Panc1 (cell line): ENCODE data around the gene GRIK4. TPM values are rescaled to one million over a fixed set of nuclear protein-coding genes. Genes with fewer than 3 reads are reported as not detected.

ENCODE experiments used
- ATAC-seq: fragments of 200-7000 bp; cut with Tn5 transposase; 2 replicates; pipeline ENCODE4 v1.9.1; 2020; ENCODE audit warnings: mild to moderate bottlenecking, moderate library complexity
- BruUV-seq: library from RNA; stranded (reverse); fragments of 400-500 nt; replicated peaks from 2 replicates; lab custom pipeline; 2021; lab: Mats Ljungman, UMichigan
- CTCF ChIA-PET: fragments of 300-600 bp; sonication (Branson Sonifier 250); formaldehyde crosslinking; loops from one replicate; lab custom pipeline; 2022; ENCODE audit warnings: antibody characterized with exemption; lab: Charles Lee
- POLR2A ChIA-PET: fragments of 300-600 bp; sonication (Branson Sonifier 250); formaldehyde crosslinking; loops from one replicate; lab custom pipeline; 2022; ENCODE audit warnings: antibody characterized with exemption; lab: Charles Lee
- DNase-seq: peaks from one replicate; pipeline ENCODE4 v3.0.0-alpha.2; 2010; ENCODE audit warnings: low read depth, low spot score
- H3K27ac ChIP-seq: 2 replicates; pipeline ENCODE4 v1.5.1; 2011; ENCODE audit warnings: mild to moderate bottlenecking, low read length, inconsistent platforms
- H3K27me3 ChIP-seq: fragments of 200-500 bp; sonication (Bioruptor generic); 2 replicates; pipeline ENCODE4 v1.6.0; 2014; ENCODE audit warnings: low read length, inconsistent platforms; ENCODE audit not compliant: control insufficient read depth, insufficient read depth
- H3K36me3 ChIP-seq: fragments of 200-500 bp; sonication (Bioruptor generic); 2 replicates; pipeline ENCODE4 v1.5.1; 2014; ENCODE audit warnings: inconsistent platforms, mild to moderate bottlenecking, low read length, moderate library complexity; ENCODE audit not compliant: control insufficient read depth, insufficient read depth
- H3K4me1 ChIP-seq: 2 replicates; pipeline ENCODE4 v1.5.1; 2011; ENCODE audit warnings: inconsistent platforms, mild to moderate bottlenecking, low read length, moderate library complexity; ENCODE audit not compliant: control insufficient read depth, insufficient read depth
- H3K4me3 ChIP-seq, 2 experiments: 2 replicates each; pipeline ENCODE4 v1.5.1; 2011 to 2012; ENCODE audit warnings: low read depth in 2 of 2, low read length in 2 of 2, mild to moderate bottlenecking in 2 of 2, inconsistent platforms in 1 of 2, moderate library complexity in 1 of 2
- H3K9me3 ChIP-seq: fragments of 200-500 bp; sonication (Bioruptor generic); 2 replicates; pipeline ENCODE4 v1.5.1; 2014; ENCODE audit warnings: low read depth, mild to moderate bottlenecking, inconsistent platforms, low read length, moderate library complexity; ENCODE audit not compliant: control insufficient read depth, insufficient read depth
- CTCF ChIP-seq: fragments of 450-650 bp; IDR thresholded peaks from 2 replicates; pipeline ENCODE4 v1.5.1; 2017; ENCODE audit warnings: mild to moderate bottlenecking
- POLR2AphosphoS5 ChIP-seq: IDR thresholded peaks from 2 replicates; pipeline ENCODE4 v1.6.1; 2012; ENCODE audit warnings: mild to moderate bottlenecking, low read depth, low read length, moderate library complexity
- REST ChIP-seq, 2 experiments: IDR thresholded peaks; 2 replicates each; pipeline ENCODE4 v1.6.1; 2011 to 2012; ENCODE audit warnings: low read depth in 2 of 2, control low read depth in 1 of 2, low read length in 1 of 2, mild to moderate bottlenecking in 1 of 2, moderate library complexity in 1 of 2; ENCODE audit not compliant: insufficient read depth in 1 of 2
- SIN3A ChIP-seq: IDR thresholded peaks from 2 replicates; pipeline ENCODE4 v1.6.1; 2012; ENCODE audit warnings: low read depth, mild to moderate bottlenecking, low read length, moderate library complexity, borderline replicate concordance; ENCODE audit not compliant: insufficient read depth
- TCF7L2 ChIP-seq: IDR thresholded peaks from 2 replicates; pipeline ENCODE4 v1.6.1; 2011; ENCODE audit warnings: mild to moderate bottlenecking, low read depth, low read length, inconsistent platforms
- in situ Hi-C: cut with HindIII; loops from 2 replicates; pipeline ENCODE4 v1.10.0; 2016; ENCODE audit warnings: low sequenced_read_pairs, low pct_unique_long_range_greater_than_20kb
- intact Hi-C: fragments of 100-400 bp; cut with micrococcal nuclease; formaldehyde crosslinking; loops from one replicate; pipeline ENCODE4 v1.10.0; 2022; ENCODE audit not compliant: unreplicated experiment
- total RNA-seq: library from RNA; stranded (reverse); gene quantifications from one replicate; pipeline ENCODE4 v1.2.1, GENCODE V29; 2021; ENCODE audit not compliant: unreplicated experiment

The GRIK4 gene
- total RNA-seq, 1 experiment from 2014 or later: 0.62 TPM

DNA sequence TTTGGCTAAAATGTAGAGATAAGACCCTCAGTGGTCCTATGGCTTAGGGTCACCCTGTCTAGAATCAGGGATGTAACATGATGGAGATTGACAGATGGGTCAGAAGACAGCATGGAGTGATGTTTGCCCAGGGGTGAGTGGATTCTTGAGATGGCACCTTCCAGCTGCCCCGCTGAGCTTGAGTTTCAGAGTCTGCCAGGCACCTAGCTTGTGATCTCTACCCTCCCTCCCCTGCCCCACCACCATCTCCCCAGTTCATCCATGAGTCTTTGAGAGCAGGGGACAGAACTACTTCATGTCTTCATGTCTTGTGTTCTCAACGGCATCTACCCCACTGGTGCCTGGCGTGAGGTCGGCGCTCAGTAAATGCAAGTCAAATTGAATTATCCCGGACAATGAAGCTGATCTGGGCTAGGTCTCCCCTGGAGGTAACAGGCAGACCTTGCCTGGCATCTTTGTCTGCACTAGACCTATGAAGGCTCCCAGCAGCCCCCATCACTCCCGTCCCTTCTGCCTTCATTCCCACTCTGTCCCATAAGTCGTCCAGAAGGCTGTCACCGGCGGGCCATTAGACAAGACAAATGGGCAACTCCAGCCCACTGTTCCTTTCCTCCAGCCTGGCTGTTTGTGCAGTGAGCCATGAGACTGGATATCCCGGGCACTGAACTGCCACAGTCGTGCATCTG is 273.2 kb downstream of the GRIK4 start:
- ATAC-seq: no peak
- Histone ChIP-seq H3K27me3 (peaks cover 9% of the 10 kb centered on the region), H3K27ac (no peak overlapping the region), H3K4me3 (no peak overlapping the region), H3K36me3 (no peaks in the 10 kb centered on the region), H3K9me3 (no peaks in the 10 kb centered on the region), H3K4me1 (no peaks in the 10 kb centered on the region)
- BruUV-seq: no TSS peak
- CTCF ChIA-PET: no interaction called here
- no peak for DNase-seq
- POLR2A ChIA-PET: no interaction called here
- in situ Hi-C loops: no loop called here
- TF ChIP-seq TCF7L2 (no peak), REST (IDR thresholded peaks at IDR 0.05; ENCODE audit: insufficient read depth in 1 of 2, low read depth in 2 of 2, low read length in 1 of 2) (no peak), POLR2AphosphoS5 (no peak), CTCF (no peak), SIN3A (no peak)
- intact Hi-C loops: no loop called here

- H3K27me3 ChIP-seq: peaks cover 14% of the 10 kb centered on the region
- no peak for TF ChIP-seq REST (IDR thresholded peaks at IDR 0.05; ENCODE audit: insufficient read depth in 1 of 2, low read depth in 2 of 2, low read length in 1 of 2)
- no peak for TF ChIP-seq SIN3A
- no peak for TF ChIP-seq TCF7L2
- TF ChIP-seq CTCF: no peak
- TF ChIP-seq POLR2AphosphoS5: no peak
- in situ Hi-C loops (no loop called here), intact Hi-C loops (no loop called here)
- H3K27ac ChIP-seq: no peak overlapping the region
- H3K9me3 ChIP-seq: no peaks in the 10 kb centered on the region
- no peaks in the 10 kb centered on the region for H3K4me1 ChIP-seq
- ChIA-PET CTCF (interaction anchor here (0.6 kb wide), 2 partner anchors 17 to 151 kb away, joined by 3 read pairs; no protein-coding TSS in a partner anchor), POLR2A (interaction anchor here (0.6 kb wide), 1 partner anchor 164 kb away, joined by 3 read pairs; no protein-coding TSS in a partner anchor)
- H3K36me3 ChIP-seq: no peaks in the 10 kb centered on the region
- no peak overlapping the region for H3K4me3 ChIP-seq
- no TSS peak for BruUV-seq
- DNase-seq: no peak
- no peak for ATAC-seq
These were observed 274.0 kb downstream of the GRIK4 start for GRCh38 chr11:120785576-120785975.
